Muscle layer of duodenum (tissue), 2 donors: Measurements from ENCODE around the gene OR2AG1.
"Not testable (repeated sequence)": the region's sequence is repeated elsewhere in the genome, so short reads cannot be mapped to it uniquely, and the experiment has no call there.

Experiments used
- H3K27ac ChIP-seq: one replicate; pipeline ENCODE4 v1.7.0; 2013; ENCODE audit warnings: mild to moderate bottlenecking, low read length
- H3K27me3 ChIP-seq: one replicate; pipeline ENCODE4 v1.7.0; 2013; ENCODE audit warnings: low read depth, mild to moderate bottlenecking, control low read depth, low read length
- H3K36me3 ChIP-seq, 2 donors: one replicate each; pipeline ENCODE4 v1.7.0; 2013; ENCODE audit warnings: low read length in 2 of 2, control low read depth in 1 of 2, mild to moderate bottlenecking in 1 of 2; ENCODE audit not compliant: insufficient read depth in 2 of 2, control insufficient read depth in 1 of 2
- H3K4me1 ChIP-seq, 2 donors: one replicate each; pipeline ENCODE4 v1.7.0; 2013; ENCODE audit warnings: low read length in 2 of 2, mild to moderate bottlenecking in 2 of 2, control low read depth in 1 of 2, moderate library complexity in 1 of 2; ENCODE audit not compliant: insufficient read depth in 2 of 2, control insufficient read depth in 1 of 2
- H3K4me3 ChIP-seq, 2 donors: one replicate each; pipeline ENCODE4 v1.7.0; 2013; ENCODE audit warnings: low read length in 2 of 2, low read depth in 1 of 2, mild to moderate bottlenecking in 1 of 2
- H3K9me3 ChIP-seq, 2 donors: one replicate each; pipeline ENCODE4 v1.7.0; 2013; ENCODE audit warnings: low read length in 2 of 2, control low read depth in 1 of 2, mild to moderate bottlenecking in 1 of 2; ENCODE audit not compliant: control insufficient read depth in 1 of 2
- donor health status: healthy.

OR2AG1 gene

DNA sequence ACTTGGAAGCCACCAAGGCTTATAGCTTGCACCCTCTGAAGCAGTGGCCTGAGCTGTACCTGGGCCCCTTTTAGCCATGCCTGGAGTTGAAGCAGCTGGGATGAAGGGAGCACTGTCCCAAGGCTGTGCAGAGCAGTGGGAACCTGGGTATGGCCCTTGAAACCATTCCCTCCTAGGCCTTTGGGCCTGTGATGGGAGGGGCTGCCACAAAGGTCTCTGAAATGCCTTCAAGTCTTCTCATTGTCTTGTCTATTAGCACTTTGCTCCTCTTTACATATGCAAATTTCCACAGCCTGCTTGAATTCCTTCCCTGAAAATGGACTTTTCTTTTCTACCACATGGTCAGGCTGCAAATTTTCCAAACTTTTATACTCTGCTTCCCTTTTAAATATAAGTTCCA lies 18.3 kb downstream of the OR2AG1 start:
- not testable (repeated sequence) for H3K27ac ChIP-seq, H3K4me1 ChIP-seq, H3K4me3 ChIP-seq, H3K36me3 ChIP-seq, H3K9me3 ChIP-seq, H3K27me3 ChIP-seq

DNA sequence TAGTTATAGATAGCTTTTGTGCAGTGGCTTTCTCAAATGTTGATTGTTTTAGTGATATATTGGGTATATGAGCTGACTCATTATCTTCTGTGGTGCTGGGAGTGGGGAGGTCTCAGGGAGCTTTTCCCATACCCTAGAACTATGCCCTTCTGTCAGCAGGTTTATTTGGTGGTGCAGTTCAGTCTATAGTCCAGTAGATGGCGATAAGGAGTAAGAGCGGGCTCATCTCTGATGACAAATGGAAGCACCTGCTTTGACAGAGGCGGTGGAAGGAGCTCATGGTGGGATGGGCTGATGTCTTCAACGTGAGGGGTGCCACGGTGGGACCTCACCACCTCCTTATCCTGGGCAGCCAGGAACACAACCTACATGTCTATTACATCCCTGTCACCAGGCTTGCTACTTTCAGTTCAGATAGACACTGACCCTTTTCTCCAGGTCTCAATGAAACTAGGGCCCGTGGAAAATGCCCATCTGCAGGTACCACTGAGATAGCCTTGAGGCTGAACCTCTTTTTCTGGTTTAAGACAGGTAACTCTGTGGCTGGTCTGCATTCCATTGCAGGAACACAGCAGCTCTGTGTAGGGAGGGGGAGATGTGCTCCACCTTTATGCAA lies 29.7 kb downstream of the OR2AG1 start:
- Histone ChIP-seq H3K9me3 (no peaks in the 10 kb centered on the region), H3K27me3 (no peaks in the 10 kb centered on the region), H3K36me3 (no peaks in the 10 kb centered on the region), H3K4me3 (no peak overlapping the region), H3K4me1 (peaks cover 0 to 3% of the 10 kb centered on the region in 2 donors), H3K27ac (no peak overlapping the region)

DNA sequence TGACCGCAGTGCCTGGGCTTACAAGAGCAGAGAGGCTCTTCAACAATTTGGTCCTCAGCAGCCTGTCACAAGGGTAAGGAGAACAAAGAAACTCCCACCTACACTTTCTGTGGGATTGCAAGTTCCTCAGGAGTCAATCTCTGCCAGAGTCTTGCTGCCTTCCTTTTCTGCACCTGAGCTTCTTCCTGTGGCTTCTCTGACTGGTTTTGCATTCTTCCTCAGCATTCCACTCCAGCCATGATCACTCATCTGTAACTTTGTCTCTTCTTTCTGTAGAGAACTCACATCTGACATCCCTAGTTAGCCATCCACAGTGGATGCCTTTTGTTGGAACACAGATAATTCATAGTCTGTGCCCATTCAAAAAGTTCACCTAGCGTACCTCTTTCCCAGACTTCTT lies 30.8 kb downstream of the OR2AG1 start:
- H3K4me1 ChIP-seq, result peaks cover 0 to 3% of the 10 kb centered on the region in 2 donors
- H3K27ac ChIP-seq, result no peak overlapping the region

DNA sequence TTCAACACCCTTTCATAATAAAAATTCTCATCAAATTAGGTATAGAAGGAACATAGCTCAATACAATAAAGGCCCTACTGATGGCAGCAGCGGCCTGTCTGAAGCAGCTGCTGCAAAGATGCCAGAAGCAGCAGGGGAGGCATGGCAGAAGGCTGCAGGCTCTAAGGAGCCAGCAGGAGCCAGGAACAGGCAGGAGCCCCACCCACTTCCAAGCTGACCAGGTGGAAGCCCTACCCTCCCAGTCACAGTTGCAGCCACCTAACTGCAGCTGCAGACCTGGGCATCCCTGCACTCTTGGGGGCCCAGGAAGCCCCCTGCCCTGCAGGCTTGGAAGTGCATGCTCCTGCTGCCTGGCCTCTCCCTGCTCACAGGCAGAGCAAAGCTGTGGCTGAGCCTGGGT lies 34.9 kb downstream of the OR2AG1 start:
- Histone ChIP-seq H3K36me3 (no peaks in the 10 kb centered on the region), H3K27me3 (no peaks in the 10 kb centered on the region), H3K4me3 (no peak overlapping the region), H3K4me1 (no peaks in the 10 kb centered on the region), H3K27ac (no peak overlapping the region), H3K9me3 (peaks cover 0 to 4% of the 10 kb centered on the region in 2 donors)

More for the DNA sequence above, 30.8 kb downstream of the OR2AG1 start:
- Histone ChIP-seq H3K36me3 (no peaks in the 10 kb centered on the region), H3K4me3 (no peak overlapping the region), H3K9me3 (no peaks in the 10 kb centered on the region), H3K27me3 (no peaks in the 10 kb centered on the region)

DNA sequence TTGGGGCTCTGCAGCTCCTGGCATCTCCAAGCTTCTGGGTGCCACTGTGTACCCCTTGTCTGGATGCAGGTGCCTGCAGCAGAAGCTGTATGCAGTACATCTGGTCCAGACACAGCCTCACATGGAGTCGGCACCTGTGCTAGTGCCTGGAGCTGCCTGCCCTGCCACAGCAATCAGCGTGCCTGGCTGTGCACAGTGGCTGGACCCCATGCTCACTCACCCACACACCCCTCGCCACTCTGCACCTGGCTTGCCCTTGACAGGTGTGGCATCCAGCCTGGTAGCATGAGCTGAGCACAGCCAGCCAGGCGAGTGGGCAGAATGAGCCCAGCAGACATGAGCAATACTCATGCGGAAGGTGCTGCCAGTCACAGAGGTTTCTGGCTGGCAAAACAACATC lies 36.1 kb downstream of the OR2AG1 start:
- H3K9me3 ChIP-seq, result peaks cover 0 to 4% of the 10 kb centered on the region in 2 donors
- H3K27me3 ChIP-seq, result no peaks in the 10 kb centered on the region
- no peaks in the 10 kb centered on the region for H3K4me1 ChIP-seq
- H3K27ac ChIP-seq, result no peak overlapping the region
- no peak overlapping the region for H3K4me3 ChIP-seq
- H3K36me3 ChIP-seq, result no peaks in the 10 kb centered on the region

DNA sequence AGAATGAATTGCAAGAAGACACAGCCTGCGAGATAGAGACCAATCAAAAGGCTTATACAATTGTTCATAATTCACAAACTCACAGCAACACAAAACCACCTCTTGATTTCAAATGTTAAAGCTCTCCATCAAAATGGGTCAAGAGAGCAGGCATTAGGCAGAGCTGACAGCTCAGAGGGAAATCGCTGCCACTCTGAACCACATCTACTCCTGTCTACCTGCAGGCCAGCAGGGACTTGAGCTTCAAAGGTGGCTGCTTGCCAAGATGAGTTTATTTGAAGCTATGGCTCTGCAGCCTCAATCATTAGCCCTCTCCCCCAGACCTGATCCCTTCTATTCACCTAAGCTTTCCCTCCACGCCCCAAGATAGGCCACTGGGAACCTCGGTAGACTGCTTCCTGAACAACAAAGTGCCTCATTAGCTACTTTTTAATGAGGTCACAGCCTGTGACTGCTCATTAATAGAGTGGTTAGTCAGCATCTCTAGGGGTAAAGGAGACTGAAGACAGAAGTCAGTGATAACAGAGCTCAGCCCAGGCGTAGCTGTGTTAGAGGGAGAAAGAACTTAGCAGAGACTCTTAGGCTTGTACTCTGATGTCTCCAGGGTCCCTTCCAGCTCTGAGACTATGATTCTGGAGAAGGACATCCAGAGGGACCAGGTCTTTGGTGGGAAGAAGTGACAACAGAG lies 41.5 kb downstream of the OR2AG1 start:
- Histone ChIP-seq H3K36me3 (no peaks in the 10 kb centered on the region), H3K4me3 (no peak overlapping the region), H3K9me3 (peaks cover 0 to 4% of the 10 kb centered on the region in 2 donors), H3K27ac (no peak overlapping the region), H3K4me1 (no peaks in the 10 kb centered on the region), H3K27me3 (no peaks in the 10 kb centered on the region)

DNA sequence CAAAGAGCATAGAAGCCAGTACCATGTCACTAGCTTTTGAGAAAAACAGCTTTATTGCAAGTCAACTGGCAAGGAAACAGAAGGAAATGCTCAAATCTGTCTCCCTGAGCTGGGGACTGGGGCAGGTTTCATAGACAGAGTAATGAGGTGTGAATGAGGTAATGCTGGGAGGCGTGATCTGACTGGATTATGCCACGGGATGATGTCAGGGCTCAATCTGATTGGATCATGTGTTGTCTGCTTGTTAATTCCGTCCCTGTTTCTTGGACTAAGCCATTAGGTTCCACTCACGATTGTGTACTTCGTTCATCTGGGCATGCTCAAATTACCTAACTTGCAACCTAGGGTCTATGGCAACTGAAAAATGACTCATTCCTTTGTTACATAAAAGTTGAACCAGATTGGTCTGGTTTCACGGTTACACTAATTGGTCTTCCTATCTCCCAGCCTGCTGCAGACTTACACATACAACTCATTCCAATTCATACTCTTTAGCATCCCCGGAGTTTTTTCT lies 42.5 kb downstream of the OR2AG1 start:
- Histone ChIP-seq H3K27me3 (no peaks in the 10 kb centered on the region), H3K4me1 (no peaks in the 10 kb centered on the region), H3K9me3 (peaks cover 0 to under 1% of the 10 kb centered on the region in 2 donors), H3K4me3 (no peak overlapping the region), H3K27ac (no peak overlapping the region), H3K36me3 (no peaks in the 10 kb centered on the region)

DNA sequence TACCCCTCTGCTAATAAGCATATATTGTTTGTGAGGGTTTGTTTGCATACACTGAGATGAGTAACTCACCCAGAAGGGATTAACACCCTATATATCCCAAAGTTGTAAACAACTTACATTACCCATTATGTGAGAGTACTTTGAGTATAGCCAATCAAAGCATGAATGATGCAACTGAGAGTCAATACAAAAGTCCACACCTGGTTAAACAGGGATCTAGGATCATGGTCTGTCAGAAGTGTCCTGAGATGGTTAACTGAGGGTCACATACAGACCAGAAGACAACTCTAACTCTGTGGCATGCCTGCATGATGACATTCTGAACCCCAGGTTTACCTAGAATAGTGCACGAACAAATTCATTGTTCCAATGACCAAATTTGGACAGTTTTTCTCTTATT lies 45.3 kb downstream of the OR2AG1 start:
- H3K36me3 ChIP-seq, result no peaks in the 10 kb centered on the region
- H3K9me3 ChIP-seq, result no peaks in the 10 kb centered on the region
- no peaks in the 10 kb centered on the region for H3K27me3 ChIP-seq
- no peak overlapping the region for H3K27ac ChIP-seq
- no peaks in the 10 kb centered on the region for H3K4me1 ChIP-seq
- no peak overlapping the region for H3K4me3 ChIP-seq

DNA sequence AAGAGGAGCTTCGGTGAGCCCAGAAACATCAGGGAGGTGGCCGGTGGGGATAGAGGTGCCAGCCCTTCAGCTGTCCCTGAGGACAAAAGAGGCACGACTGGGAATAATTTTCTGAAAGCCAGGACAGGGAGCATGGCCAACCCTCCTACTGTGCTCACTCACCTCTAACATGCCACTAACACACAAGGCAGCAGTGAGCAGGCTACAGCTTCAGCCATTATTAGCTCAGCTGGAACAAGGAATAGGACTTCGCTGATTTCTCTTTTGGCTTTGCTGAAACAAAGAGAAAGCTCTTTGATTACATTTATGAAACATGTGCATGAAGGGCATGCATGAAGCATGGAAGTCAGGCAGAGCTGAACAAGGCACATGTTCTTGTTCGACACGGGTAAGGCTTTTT lies 50.5 kb downstream of the OR2AG1 start:
- Histone ChIP-seq H3K27me3 (no peaks in the 10 kb centered on the region), H3K27ac (no peak overlapping the region), H3K4me1 (no peaks in the 10 kb centered on the region), H3K36me3 (no peaks in the 10 kb centered on the region), H3K9me3 (no peaks in the 10 kb centered on the region), H3K4me3 (no peak overlapping the region)

DNA sequence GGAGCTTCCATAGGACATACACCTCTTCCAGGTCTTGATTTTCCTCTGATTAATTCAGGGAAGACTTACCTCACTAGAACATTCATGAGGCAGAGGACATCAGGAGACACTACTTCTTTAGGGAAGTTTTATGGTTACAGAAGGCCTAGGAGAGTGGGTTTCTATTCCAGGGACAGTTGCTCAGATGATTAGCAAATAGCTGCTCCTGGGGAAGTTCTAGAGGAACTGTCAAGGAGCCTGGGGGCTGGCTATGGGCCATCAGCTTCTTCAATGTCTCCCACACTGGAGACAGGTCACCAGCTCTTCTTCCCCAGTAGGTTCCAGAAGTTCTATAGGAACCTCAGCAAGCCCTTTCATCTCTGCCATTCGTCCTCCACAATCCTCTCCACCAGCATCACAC lies 51.2 kb downstream of the OR2AG1 start:
- Histone ChIP-seq H3K4me1 (no peaks in the 10 kb centered on the region), H3K36me3 (no peaks in the 10 kb centered on the region), H3K4me3 (no peak overlapping the region)

More for the DNA sequence above, 51.2 kb downstream of the OR2AG1 start:
- no peaks in the 10 kb centered on the region for H3K27me3 ChIP-seq
- no peaks in the 10 kb centered on the region for H3K9me3 ChIP-seq
- no peak overlapping the region for H3K27ac ChIP-seq
